GM18519 (cell line): Measurements from ENCODE around the gene GCC2.
A peak's percentile ranks its signal among the peaks of the same experiment; 100 is the strongest.
"Not testable (repeated sequence)": the region's sequence is repeated elsewhere in the genome, so short reads cannot be mapped to it uniquely, and the experiment has no call there.

Experiments
- ATAC-seq: cut with Tn5 transposase; IDR thresholded peaks from one replicate; pipeline ENCODE4 v1.9.1; 2021; ENCODE audit warnings: mild to moderate bottlenecking, moderate library complexity; ENCODE audit not compliant: unreplicated experiment, low FRiP score

GCC2 gene

GRCh38 chr2:108496167-108496566 lies 47.2 kb downstream of the GCC2 start:
- ATAC-seq: not testable (repeated sequence)

DNA sequence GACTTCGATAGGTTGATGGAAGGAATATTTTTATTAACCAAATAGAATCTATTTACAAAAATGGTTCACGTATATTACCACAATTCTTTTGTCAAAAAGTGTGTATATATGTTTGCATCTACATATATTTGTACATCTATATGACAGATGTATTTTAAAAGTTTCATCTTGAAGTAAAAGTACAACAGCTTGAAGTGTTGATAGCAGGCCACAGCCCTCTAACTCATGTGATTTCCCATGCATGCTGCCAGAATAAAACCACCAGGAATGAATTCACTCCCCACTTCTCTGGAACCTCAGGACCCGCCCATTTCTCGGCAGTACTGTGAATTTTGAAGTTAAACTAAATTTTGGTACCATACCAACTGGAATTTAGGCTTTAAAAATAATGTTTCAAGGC lies 58.6 kb downstream of the GCC2 start:
- ATAC-seq: not testable (repeated sequence)

- ATAC-seq: not testable (repeated sequence)
Measured at GRCh38 chr2:108512431-108512830, 63.4 kb downstream of the GCC2 start.

- not testable (repeated sequence) for ATAC-seq
Measured at GRCh38 chr2:108514478-108514877, 65.5 kb downstream of the GCC2 start.

DNA sequence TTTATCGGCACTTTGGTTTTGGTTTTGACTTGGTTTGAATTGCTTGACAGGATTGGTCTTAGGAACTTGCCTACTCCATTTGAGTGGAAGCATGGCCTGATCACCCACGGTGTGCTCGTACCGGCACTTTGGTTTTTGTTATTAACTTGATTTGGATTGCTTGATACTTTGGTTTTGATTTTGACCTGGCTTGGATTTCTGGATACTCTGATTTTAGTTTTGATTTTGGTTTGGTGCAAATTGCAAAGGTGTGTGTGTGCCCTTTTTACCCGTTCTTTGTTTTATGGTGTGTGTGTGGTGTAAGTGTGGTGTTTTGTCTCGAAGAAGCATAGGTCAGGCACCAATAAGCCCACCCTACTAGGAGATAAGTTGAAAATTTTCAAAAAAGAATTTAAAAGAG lies 75.7 kb downstream of the GCC2 start:
- not testable (repeated sequence) for ATAC-seq

- ATAC-seq: not testable (repeated sequence)
Measured at GRCh38 chr2:108525258-108525657, 76.3 kb downstream of the GCC2 start.

DNA sequence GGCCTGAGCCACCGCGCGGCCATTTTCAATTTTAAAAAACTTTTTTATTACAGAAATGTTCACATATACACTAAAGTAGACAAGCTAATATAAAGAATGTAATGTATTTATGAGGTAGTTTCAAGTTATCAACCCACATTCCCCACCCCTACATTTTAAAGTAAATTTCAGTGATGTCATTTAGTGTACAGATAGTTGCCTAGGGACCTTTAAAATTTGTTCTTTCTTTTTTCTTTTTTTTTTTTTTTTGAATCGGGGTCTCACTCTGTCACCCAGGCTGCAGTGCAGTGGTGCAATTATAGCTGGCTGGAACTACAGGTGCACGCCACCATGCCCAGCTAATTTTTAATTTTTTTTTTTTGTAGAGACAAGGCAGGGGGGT lies 82.7 kb downstream of the GCC2 start:
- ATAC-seq: no peak

- ATAC-seq: peak; percentile 77
Measured at GRCh38 chr2:108533832-108534583, 85.0 kb downstream of the GCC2 start, which contains the start of gene LIMS1. TSS of gene LIMS1 (plus strand) at chr2:108534470. CDS start at chr2:108534563, 93 bp downstream.

GRCh38 chr2:108534584-108535356 lies 85.8 kb downstream of the GCC2 start:
- peak; percentile 22 for ATAC-seq

- no peak for ATAC-seq
Measured at GRCh38 chr2:108535357-108535631, 86.3 kb downstream of the GCC2 start.

GRCh38 chr2:108536133-108536780 lies 87.3 kb downstream of the GCC2 start:
- no peak for ATAC-seq

DNA sequence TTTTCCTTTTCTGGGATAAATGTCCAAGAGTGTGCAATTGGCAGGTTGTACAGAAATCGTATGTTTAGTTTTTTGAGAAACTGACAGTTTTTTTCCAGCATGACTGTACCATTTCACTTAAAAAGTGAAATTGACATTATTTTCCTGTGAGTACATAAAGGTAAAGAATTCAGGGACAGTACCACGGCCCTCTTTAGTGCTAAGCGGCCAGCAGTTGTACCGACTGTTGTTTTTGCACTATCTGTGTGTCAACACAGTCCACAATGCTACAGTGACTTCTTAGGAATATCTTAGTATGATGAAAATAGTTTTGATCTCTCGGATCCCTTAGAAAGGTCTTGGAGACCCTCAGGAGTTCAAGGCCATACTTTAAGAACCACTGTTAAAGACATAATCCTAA lies 87.9 kb downstream of the GCC2 start:
- ATAC-seq: no peak

DNA sequence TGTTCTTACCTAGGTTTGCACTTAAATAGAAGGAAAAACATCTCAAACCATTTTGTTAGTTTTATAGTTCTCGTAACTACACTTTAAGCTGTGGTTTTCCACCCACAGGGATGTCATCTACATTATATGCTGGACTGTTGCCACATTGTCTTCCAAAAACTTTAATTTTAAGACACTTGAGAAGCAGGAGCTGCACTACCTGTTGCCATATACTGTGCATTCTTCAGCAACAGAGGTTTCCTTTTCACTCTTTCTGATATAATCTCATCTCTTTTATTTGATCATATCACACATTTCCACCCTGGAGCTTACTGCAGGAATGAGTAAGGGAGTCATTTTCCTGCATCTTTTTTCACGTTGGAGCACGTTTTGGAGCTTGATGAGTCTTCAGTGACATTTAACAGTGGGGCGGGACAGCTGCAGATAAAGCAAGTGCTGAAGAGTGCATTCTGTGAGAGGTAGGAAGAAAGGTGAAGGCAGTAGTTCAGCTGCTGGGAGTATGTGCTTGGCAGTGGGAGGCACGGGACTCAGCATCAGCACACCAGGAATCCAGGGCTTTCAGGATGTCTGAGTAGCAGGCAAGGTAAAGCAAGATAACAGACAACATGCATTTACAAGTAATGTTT lies 89.1 kb downstream of the GCC2 start:
- no peak for ATAC-seq

DNA sequence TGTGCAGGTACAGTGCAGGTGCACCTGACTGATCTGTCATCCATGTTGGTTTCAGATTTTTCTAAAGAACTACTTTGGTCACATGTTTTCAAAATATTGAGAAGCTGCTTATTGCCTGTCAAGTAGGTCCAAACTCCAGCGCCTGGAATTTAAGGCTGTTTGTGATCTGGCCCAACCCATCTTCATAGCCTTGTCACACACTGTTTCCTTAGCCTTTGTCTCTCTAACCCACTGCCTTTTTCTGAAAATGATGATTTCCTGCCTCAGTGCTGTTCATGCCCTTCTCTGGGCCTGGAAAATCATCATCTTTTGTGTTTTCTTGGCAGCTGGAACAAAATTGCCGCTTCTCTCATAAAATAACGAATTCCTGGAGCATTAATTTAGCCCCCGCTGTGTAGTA lies 92.4 kb downstream of the GCC2 start:
- no peak for ATAC-seq

DNA sequence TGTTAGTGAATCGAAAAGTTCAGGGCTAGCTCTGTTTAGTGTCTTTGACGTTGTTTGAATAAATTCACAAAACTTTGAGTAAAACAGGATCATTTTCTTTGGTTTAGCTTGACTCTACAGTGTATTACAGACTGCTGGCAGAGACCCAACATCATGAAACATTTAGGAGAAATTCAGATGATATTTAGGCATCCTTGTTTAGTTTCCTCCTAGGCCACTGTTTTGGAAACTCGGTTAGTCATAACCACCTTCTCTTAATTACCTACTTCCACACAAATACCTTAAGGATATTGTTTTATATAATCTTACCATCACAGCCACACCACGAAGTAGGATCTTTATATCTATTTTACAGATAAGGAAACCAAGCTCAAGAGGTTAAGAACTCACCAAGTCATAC lies 93.1 kb downstream of the GCC2 start:
- ATAC-seq: no peak

DNA sequence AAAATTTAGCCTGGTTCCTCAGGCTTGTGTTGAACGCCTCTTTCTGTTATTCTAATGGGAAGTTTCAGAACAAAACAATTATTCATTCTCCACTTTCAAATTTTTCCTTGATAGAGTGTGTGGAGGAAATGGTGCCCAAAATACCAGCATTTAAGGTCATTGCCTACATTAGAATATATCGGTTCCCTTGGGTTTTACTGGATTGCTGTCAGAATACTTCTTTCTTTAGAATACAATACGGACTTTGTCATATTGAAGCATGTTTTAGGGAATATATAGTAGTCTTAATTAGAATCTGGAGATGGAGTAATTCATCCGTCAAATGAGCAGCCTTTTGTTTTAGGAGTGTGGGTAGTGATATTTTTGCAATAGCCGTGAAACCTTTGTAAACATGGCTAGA lies 98.6 kb downstream of the GCC2 start:
- no peak for ATAC-seq

- no peak for ATAC-seq
Measured at GRCh38 chr2:108548208-108549003, 99.4 kb downstream of the GCC2 start.

DNA sequence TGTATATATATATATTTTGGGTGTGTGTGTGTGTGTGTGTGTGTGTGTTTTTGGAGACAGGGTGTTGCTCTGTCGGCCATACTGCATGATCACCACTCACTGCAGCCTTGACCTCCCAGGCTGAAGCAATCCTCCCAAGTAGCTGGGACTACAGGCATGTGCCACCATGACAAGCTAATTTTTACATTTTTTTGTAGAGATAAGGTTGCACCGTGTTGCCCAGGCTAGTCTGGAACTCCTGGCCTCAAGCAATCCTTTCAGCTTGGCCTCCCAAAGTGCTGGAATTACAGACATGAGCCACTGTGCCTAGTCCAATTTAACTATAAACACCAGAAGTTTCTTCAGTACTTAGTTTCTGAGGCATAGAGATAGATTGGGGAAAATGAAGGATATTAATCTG lies 103.6 kb downstream of the GCC2 start:
- ATAC-seq: no peak

DNA sequence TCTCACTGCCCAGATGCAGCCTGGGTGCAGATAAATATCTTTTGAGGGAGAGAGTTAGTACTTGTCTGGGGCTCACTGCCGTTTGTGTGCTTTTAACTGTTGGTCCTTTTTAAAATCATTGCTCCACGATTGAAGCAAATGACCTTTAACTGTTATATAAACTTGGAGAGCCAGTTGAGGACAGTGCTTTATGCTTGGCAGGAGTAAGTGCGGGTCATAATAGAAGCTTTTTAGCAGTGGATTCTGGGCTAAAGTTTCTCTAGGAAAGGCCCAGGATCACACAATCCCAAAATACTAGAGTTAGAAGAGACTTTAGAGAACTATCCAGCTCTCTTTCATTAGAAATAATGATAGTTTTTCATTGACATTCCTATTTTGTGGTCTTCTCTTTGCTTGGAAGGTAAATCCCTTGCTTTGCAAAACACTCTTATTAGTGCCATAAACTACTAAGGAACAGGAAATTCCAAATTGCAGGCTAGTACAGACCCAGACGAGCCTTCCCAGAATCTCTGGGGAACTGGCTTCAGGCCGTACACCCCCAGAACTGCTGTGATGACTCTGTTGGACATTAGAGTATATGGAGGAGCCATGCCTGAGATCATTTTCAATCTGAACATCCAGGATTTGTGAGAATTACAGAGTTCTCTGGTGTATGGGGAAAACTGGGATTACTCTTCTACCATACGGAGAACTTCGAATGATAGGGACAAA lies 104.4 kb downstream of the GCC2 start:
- ATAC-seq: no peak

DNA sequence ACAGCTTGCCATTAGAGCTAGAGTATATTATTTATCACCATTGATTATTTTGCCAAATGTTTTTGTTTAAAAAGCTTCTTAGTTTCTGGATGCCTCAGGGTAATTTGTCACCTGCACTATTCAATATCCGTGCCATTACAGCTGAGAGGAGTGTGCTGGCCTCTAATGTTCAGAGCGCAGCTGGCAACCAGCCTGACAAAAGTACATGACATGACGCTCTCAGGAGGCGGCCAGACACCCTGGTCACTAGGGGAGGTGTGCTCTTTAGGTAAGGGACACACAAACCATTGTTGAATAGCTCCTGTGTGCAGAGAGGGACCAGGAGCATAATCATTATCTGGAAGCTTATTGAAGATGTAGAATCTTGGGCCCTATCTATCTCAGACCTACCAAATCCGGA lies 105.5 kb downstream of the GCC2 start:
- no peak for ATAC-seq
